Neural cell (in vitro differentiated cells): ENCODE data around the gene DAAM2. TPM values are rescaled to one million over a fixed set of nuclear protein-coding genes. Genes with fewer than 3 reads are reported as not detected.

Source experiments
- H2AFZ ChIP-seq: fragments of 200-600, 300-800 bp; sonication (generic), shearing (Covaris generic); 2 replicates; pipeline ENCODE4 v1.6.0; 2014; ENCODE audit warnings: low read depth, mild to moderate bottlenecking, antibody characterized with exemption, low read length, moderate library complexity
- H3F3A ChIP-seq: fragments of 200-600 bp; shearing (Covaris generic); 2 replicates; pipeline ENCODE4 v1.6.1; 2016; ENCODE audit warnings: mild to moderate bottlenecking, moderate library complexity, mixed read lengths, antibody characterized with exemption, low read length; ENCODE audit not compliant: insufficient read depth, poor library complexity, severe bottlenecking
- H3K27ac ChIP-seq: fragments of 200-600, 300-800 bp; sonication (generic), shearing (Covaris generic); 2 replicates; pipeline ENCODE4 v1.5.1; 2014; ENCODE audit warnings: mild to moderate bottlenecking, low read length, moderate library complexity
- H3K27me3 ChIP-seq: fragments of 300-800, 200-600 bp; sonication (generic), shearing (Covaris generic); 2 replicates; pipeline ENCODE4 v1.6.0; 2014; ENCODE audit warnings: mild to moderate bottlenecking, low read depth, low read length, moderate library complexity; ENCODE audit not compliant: insufficient read depth
- H3K36me3 ChIP-seq: fragments of 300-800, 200-600 bp; sonication (generic), shearing (Covaris generic); 2 replicates; pipeline ENCODE4 v1.5.1; 2014; ENCODE audit warnings: mild to moderate bottlenecking, antibody characterized with exemption, low read length, moderate library complexity; ENCODE audit not compliant: insufficient read depth
- H3K4me2 ChIP-seq: fragments of 300-800, 200-600 bp; sonication (generic), shearing (Covaris generic); 2 replicates; pipeline ENCODE4 v1.6.0; 2014; ENCODE audit warnings: mild to moderate bottlenecking, low read length
- H3K4me3 ChIP-seq: fragments of 300-800, 200-600 bp; sonication (generic), shearing (Covaris generic); 2 replicates; pipeline ENCODE4 v1.5.1; 2014; ENCODE audit warnings: mild to moderate bottlenecking, low read length, moderate library complexity
- H3K79me2 ChIP-seq: fragments of 200-600 bp; shearing (Covaris generic); replicated peaks from 2 replicates; pipeline ENCODE4 v1.6.0; 2014; ENCODE audit warnings: mild to moderate bottlenecking, low read length, moderate library complexity; ENCODE audit not compliant: insufficient read depth
- H3K9ac ChIP-seq: fragments of 300-800, 200-600 bp; sonication (generic), shearing (Covaris generic); 2 replicates; pipeline ENCODE4 v1.6.1; 2016; ENCODE audit warnings: mild to moderate bottlenecking, low read length, mixed read lengths
- H3K9me2 ChIP-seq: fragments of 200-600 bp; shearing (Covaris generic); 2 replicates; pipeline ENCODE4 v1.6.1; 2016; ENCODE audit warnings: mild to moderate bottlenecking, low read length, mixed read lengths; ENCODE audit not compliant: insufficient read depth
- H3K9me3 ChIP-seq: fragments of 200-600, 300-800 bp; sonication (generic), shearing (Covaris generic); 2 replicates; pipeline ENCODE4 v1.6.1; 2016; ENCODE audit warnings: mild to moderate bottlenecking, mixed run types, low read length, moderate library complexity, mixed read lengths
- H4K20me1 ChIP-seq: fragments of 200-600 bp; shearing (Covaris generic); 2 replicates; pipeline ENCODE4 v1.6.1; 2016; ENCODE audit warnings: mild to moderate bottlenecking, mixed run types; ENCODE audit not compliant: insufficient read depth
- CTCF ChIP-seq: fragments of 450-650 bp; IDR thresholded peaks from 2 replicates; pipeline ENCODE4 v1.5.1; 2014; ENCODE audit warnings: antibody characterized with exemption, mild to moderate bottlenecking, moderate library complexity; ENCODE audit not compliant: poor library complexity, severe bottlenecking
- EP300 ChIP-seq: fragments of 450-650 bp; conservative IDR thresholded peaks from 2 replicates; pipeline ENCODE4 v1.6.1; 2014; ENCODE audit warnings: antibody characterized with exemption, mild to moderate bottlenecking, moderate library complexity; ENCODE audit not compliant: poor library complexity, severe bottlenecking
- EZH2 ChIP-seq: fragments of 200-600, 300-800 bp; shearing (Covaris generic), sonication (generic); IDR thresholded peaks from 2 replicates; pipeline ENCODE4 v1.6.1; 2014; ENCODE audit warnings: antibody characterized with exemption, low read length, borderline replicate concordance, mild to moderate bottlenecking; ENCODE audit not compliant: insufficient read depth, poor library complexity, severe bottlenecking
- MXI1 ChIP-seq: fragments of 450-650 bp; conservative IDR thresholded peaks from 2 replicates; pipeline ENCODE4 v1.6.1; 2014; ENCODE audit warnings: antibody characterized with exemption, mild to moderate bottlenecking; ENCODE audit not compliant: poor library complexity, severe bottlenecking
- POLR2AphosphoS5 ChIP-seq: IDR thresholded peaks from 2 replicates; pipeline ENCODE4 v1.6.1; 2012
- RAD21 ChIP-seq: fragments of 450-650 bp; conservative IDR thresholded peaks from 2 replicates; pipeline ENCODE4 v1.6.1; 2014; ENCODE audit warnings: antibody characterized with exemption, mild to moderate bottlenecking, moderate library complexity
- REST ChIP-seq: IDR thresholded peaks from 2 replicates; pipeline ENCODE4 v1.6.1; 2012; ENCODE audit warnings: borderline replicate concordance
- SMC3 ChIP-seq: fragments of 450-650 bp; conservative IDR thresholded peaks from 2 replicates; pipeline ENCODE4 v1.6.1; 2014; ENCODE audit warnings: antibody characterized with exemption, mild to moderate bottlenecking, moderate library complexity; ENCODE audit not compliant: poor library complexity
- TAF1 ChIP-seq: IDR thresholded peaks from 2 replicates; pipeline ENCODE4 v1.6.1; 2012; ENCODE audit warnings: low read depth
- polyA plus RNA-seq: library from polyadenylated mRNA; depleted of rRNA; stranded (reverse); fragments of >200 nt; gene quantifications from 2 replicates; pipeline ENCODE4 v1.2.3, GENCODE V29; 2014

Gene DAAM2
- polyA plus RNA-seq, 1 donor from 2014 or later: 1.2 TPM

- Histone ChIP-seq H3K9me3 (no peaks in the 10 kb centered on the region), H3K27me3 (no peaks in the 10 kb centered on the region), H2AFZ (no peak overlapping the region), H4K20me1 (no peaks in the 10 kb centered on the region), H3K9ac (no peak overlapping the region), H3K36me3 (no peaks in the 10 kb centered on the region), H3F3A (no peaks in the 10 kb centered on the region), H3K4me2 (no peak overlapping the region), H3K27ac (no peak overlapping the region), H3K79me2 (no peaks in the 10 kb centered on the region), H3K4me3 (no peak overlapping the region), H3K9me2 (no peaks in the 10 kb centered on the region)
- TF ChIP-seq TAF1: no peak
- no peak for TF ChIP-seq SMC3
- TF ChIP-seq EZH2: no peak
- TF ChIP-seq CTCF: no peak
- TF ChIP-seq REST: no peak
- TF ChIP-seq POLR2AphosphoS5: no peak
- no peak for TF ChIP-seq RAD21
- no peak for TF ChIP-seq EP300
- TF ChIP-seq MXI1: no peak
Observed at GRCh38 chr6:39923861-39924260, 131.7 kb downstream of the DAAM2 start.

- H3K9me2 ChIP-seq: no peaks in the 10 kb centered on the region
- H3K9me3 ChIP-seq: no peaks in the 10 kb centered on the region
- no peaks in the 10 kb centered on the region for H3K27me3 ChIP-seq
- H3K36me3 ChIP-seq: no peaks in the 10 kb centered on the region
- H3K27ac ChIP-seq: no peak overlapping the region
- H3K79me2 ChIP-seq: no peaks in the 10 kb centered on the region
- H3K9ac ChIP-seq: no peak overlapping the region
- TF ChIP-seq RAD21 (no peak), CTCF (no peak), TAF1 (no peak), MXI1 (no peak)
- H3K4me3 ChIP-seq: no peak overlapping the region
- H3F3A ChIP-seq: no peaks in the 10 kb centered on the region
- H4K20me1 ChIP-seq: no peaks in the 10 kb centered on the region
- H3K4me2 ChIP-seq: no peak overlapping the region
- no peak overlapping the region for H2AFZ ChIP-seq
Observed at GRCh38 chr6:39924283-39924682, 132.1 kb downstream of the DAAM2 start.
